SK-N-MC (cell line): ENCODE measurements around the gene COL27A1.

Experiments
- EZH2 ChIP-seq: fragments of 200-600 bp; sonication (generic); IDR thresholded peaks from one replicate; pipeline ENCODE4 v1.6.1; 2017; ENCODE audit warnings: antibody characterized with exemption
- FOXP2 ChIP-seq: optimal IDR thresholded peaks from 2 replicates; pipeline ENCODE3; 2011; ENCODE audit warnings: mild to moderate bottlenecking, moderate library complexity; ENCODE audit not compliant: insufficient read depth; ENCODE audit errors: extremely low read length, control extremely low read depth
- POLR2AphosphoS5 ChIP-seq: IDR thresholded peaks from 2 replicates; pipeline ENCODE4 v1.6.1; 2012; ENCODE audit warnings: mild to moderate bottlenecking, low read depth, low read length, borderline replicate concordance

- no peak for TF ChIP-seq EZH2
- TF ChIP-seq POLR2AphosphoS5 = no peak
- TF ChIP-seq FOXP2 = no peak
Measured at GRCh38 chr9:114264806-114265550, 109.6 kb downstream of the COL27A1 start.
